RKO (cell line): ENCODE results near the gene PRAMEF13.
"Not testable (repeated sequence)": the region's sequence is repeated elsewhere in the genome, so short reads cannot be mapped to it uniquely, and the experiment has no call there.

Experiments used
- DNase-seq: peaks from one replicate; pipeline ENCODE4 v3.0.0-alpha.2; 2016; ENCODE audit warnings: low spot score

The PRAMEF13 gene

DNA sequence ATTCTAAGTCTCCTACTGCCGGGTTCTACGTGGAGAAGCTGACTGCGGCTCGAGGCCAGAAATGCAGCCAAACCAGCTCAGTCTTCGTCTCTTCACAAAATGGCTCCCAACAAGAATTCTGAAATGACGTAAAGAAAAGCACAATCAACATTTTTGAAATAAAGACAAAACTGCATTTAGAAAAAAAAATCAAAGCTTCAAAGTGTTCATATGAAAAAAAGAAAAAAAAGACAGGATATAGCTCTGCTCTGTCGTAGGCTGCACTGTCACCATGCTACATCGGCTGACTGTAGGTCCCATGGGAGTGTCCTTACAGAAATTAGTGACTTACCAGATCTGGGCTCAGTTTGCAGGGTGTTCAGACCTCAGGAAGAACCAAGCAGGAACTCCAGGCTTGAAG, 35.7 kb downstream of the PRAMEF13 start, which contains the start of gene HNRNPCL4:
HNRNPCL4 (minus strand) TSS at position 101 of the 400 bp plus-strand sequence. CDS start 164 bp downstream, outside the sequence.
- DNase-seq = not testable (repeated sequence)

DNA sequence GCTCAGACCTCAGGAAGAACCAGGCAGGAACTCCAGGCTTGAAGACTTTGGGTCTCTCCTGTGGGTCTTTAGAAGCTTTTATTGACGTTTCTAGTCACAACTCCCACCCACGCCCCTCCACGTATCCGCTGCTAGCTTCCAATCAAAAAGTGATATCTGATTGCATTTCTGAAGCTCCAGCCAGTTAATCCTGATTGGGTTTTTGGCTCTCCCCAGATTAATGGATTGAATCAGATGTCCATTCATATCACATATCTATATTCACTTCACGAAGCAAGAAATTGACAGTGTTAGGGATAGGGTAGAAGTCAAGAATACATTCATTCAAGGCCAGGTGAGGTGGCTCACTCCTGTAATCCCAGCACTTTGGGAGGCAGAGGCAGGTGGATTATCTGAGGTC, 45.3 kb downstream of the PRAMEF13 start, which contains the start of gene PRAMEF26:
PRAMEF26 (minus strand) TSS at position 101 of the 400 bp plus-strand sequence. CDS start 2,914 bp downstream, outside the sequence.
- DNase-seq = not testable (repeated sequence)
